ENCODE measurements around the gene PRRX2.

PRRX2 gene

DNA sequence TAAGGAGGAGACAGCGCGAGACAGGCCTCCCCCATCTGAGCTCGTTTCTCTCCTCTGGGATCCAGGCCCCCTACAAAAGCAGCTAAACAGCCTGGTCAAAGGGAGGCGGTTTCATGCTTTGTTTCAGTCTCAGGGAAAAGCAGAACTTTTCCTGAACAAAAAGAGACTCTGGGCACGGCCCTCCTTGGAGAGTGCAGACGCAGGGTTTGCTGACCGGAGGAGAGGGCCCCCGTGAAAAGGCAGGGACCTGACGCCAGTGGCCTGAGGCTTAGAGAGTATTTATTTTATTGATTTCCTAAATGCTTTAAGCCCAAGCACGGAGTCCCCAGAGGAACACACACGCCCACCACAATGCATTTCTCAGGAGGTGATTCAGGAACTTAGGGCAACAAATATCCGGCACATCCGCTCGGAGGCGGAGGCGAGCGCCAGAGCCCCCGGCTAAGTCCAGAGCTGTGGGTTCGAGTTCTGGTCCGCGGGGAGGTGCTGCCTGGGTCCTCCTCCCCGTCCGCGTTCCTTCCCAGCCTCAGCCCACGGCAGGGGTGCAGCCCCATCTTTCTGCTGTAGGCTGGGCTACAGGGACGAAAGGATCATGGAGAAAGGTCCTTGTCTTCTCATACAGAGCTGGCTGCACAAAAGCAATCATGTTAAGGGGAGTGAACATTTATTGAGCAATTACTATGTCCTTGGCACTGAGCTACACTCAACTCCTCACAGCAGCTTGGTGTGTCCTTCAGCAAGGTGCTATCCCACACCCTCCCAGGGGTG is 47.4 kb downstream of the PRRX2 start:
- TF ChIP-seq, protein P1, sequence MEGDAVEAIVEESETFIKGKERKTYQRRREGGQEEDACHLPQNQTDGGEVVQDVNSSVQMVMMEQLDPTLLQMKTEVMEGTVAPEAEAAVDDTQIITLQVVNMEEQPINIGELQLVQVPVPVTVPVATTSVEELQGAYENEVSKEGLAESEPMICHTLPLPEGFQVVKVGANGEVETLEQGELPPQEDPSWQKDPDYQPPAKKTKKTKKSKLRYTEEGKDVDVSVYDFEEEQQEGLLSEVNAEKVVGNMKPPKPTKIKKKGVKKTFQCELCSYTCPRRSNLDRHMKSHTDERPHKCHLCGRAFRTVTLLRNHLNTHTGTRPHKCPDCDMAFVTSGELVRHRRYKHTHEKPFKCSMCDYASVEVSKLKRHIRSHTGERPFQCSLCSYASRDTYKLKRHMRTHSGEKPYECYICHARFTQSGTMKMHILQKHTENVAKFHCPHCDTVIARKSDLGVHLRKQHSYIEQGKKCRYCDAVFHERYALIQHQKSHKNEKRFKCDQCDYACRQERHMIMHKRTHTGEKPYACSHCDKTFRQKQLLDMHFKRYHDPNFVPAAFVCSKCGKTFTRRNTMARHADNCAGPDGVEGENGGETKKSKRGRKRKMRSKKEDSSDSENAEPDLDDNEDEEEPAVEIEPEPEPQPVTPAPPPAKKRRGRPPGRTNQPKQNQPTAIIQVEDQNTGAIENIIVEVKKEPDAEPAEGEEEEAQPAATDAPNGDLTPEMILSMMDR (IDR thresholded peaks at IDR 0.05; ENCODE audit: low read depth, low read length, missing control alignments) = no peak
- H3K4me3 ChIP-seq (replicated peaks; ENCODE audit: low read depth, low read length) = peak overlapping the region; percentile 25
- DNase-seq (ENCODE audit: extremely low read depth, low read depth) = peak; percentile 70

DNA sequence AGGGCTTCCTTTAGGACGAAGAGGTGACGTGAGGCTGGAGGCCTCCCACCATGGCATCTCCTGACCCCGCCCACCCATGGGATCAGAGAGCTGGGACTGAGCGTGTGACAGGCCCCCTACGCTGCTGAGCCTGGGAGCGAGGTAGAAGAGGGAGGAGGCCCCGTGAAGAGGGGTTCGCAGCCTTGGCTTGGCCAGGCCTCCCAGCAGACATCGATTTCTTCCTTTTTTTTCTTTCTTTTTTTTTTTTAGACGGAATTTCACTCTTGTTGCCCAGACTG is 47.9 kb downstream of the PRRX2 start:
- no peak overlapping the region for H3K4me3 ChIP-seq (replicated peaks; ENCODE audit: low read depth, low read length)
- TF ChIP-seq, protein P1 (IDR thresholded peaks at IDR 0.05; ENCODE audit: low read depth, low read length, missing control alignments) = no peak
- no peak for DNase-seq (ENCODE audit: extremely low read depth, low read depth)

DNA sequence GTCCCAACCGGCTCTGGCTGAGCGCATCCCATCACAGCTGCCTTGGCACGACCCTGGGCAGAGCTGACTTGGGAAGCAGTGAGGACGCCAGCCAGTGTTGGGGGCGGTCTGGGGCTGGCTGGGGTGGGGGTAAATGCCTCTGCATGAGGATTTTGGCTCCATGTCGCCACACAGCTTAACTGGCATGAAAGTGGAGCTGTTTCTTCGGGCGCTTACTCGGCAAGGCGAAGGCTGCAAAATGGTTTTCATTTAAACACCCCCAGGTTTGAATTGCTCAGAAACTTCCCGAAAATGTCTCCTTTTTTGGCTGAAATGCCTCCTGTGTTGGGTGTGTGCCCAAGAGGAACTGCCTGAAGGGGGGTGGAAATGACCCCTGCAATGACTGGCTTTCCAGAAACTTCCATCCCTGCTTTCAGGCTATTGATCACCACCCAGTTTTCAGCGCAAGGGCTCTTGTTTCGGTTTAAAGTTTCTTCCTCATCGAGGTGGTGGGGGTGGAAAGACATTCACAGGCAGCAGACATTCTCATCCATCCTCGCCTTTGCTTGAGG is 49.1 kb downstream of the PRRX2 start:
- TF ChIP-seq, protein P1 (IDR thresholded peaks at IDR 0.05; ENCODE audit: low read depth, low read length, missing control alignments) = no peak

DNA sequence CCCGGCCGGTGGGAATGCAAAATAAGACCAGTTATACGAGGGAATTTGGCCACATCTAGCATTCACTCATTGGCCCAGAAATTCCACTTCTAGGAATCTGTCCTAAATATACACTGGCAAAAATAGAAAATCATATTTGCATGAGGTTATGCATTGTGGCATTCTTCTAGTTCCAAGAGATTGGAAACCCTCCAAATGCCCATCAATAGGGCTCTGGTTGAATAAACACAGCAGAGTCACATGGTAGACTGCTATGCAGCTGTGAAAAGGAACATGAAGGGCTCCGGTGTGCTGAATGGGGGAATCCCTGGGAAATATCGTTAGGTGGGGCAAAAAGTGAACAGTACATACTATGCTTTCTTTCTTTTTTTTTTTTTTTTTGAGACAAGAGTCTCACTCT is 50.6 kb downstream of the PRRX2 start:
- DNase-seq (ENCODE audit: extremely low read depth, low read depth) = no peak
- TF ChIP-seq, protein P1 (IDR thresholded peaks at IDR 0.05; ENCODE audit: low read depth, low read length, missing control alignments) = no peak
- H3K4me3 ChIP-seq (replicated peaks; ENCODE audit: low read depth, low read length) = no peak overlapping the region

More for the DNA sequence above, 49.1 kb downstream of the PRRX2 start:
- no peak overlapping the region for H3K4me3 ChIP-seq (replicated peaks; ENCODE audit: low read depth, low read length)
- no peak for DNase-seq (ENCODE audit: extremely low read depth, low read depth)

DNA sequence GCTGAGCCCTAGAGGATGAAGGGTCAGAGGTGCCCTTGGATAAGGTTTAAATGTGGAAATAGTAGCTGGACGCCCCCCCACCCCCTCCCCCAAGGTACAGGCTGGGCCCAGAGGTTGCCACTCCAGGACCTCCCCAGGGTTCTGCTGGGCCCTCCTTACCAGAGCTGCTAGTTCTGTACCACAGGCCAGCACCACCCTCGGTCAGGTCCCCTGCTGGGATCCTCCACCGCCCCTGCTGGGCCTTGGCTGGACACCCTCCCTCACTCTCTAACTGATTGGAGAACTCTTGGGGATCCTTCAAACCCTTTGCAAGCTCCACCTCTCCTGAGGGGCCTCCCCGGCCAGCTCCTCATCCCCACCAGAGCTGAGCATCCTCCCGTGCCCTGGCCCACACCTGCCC is 52.5 kb downstream of the PRRX2 start:
- TF ChIP-seq, protein P1 (IDR thresholded peaks at IDR 0.05; ENCODE audit: low read depth, low read length, missing control alignments) = no peak
- H3K4me3 ChIP-seq (replicated peaks; ENCODE audit: low read depth, low read length) = no peak overlapping the region
- DNase-seq (ENCODE audit: extremely low read depth, low read depth) = no peak

DNA sequence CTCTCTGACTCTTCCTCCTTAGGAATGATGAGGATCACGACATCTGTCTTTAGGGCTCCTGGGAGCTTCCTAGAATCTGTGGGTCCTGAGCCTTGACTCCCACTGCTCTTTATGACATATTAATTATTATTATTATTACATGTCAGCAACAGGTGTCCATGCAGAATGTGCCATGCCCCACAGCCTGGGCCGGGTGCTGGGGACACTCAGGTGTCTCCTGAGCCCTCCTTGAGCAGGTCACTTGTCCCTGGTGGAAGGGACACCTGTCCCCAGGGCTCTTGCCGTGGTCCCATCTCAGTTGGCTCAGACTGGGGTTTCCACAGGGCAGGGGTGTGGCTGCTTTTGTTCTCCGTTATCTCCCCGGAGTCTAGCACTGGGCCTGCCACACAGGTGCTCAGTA is 53.2 kb downstream of the PRRX2 start:
- no peak for DNase-seq (ENCODE audit: extremely low read depth, low read depth)
- no peak overlapping the region for H3K4me3 ChIP-seq (replicated peaks; ENCODE audit: low read depth, low read length)
- TF ChIP-seq, protein P1 (IDR thresholded peaks at IDR 0.05; ENCODE audit: low read depth, low read length, missing control alignments) = no peak
